HG02870 (cell line): ENCODE measurements around the gene MAPKAP1.
"Not testable (repeated sequence)": the region's sequence is repeated elsewhere in the genome, so short reads cannot be mapped to it uniquely, and the experiment has no call there.

Source experiments
- ATAC-seq: cut with Tn5 transposase; IDR thresholded peaks from one replicate; pipeline ENCODE4 v1.9.1; 2021; ENCODE audit warnings: mild to moderate bottlenecking, moderate library complexity; ENCODE audit not compliant: unreplicated experiment

MAPKAP1 gene

DNA sequence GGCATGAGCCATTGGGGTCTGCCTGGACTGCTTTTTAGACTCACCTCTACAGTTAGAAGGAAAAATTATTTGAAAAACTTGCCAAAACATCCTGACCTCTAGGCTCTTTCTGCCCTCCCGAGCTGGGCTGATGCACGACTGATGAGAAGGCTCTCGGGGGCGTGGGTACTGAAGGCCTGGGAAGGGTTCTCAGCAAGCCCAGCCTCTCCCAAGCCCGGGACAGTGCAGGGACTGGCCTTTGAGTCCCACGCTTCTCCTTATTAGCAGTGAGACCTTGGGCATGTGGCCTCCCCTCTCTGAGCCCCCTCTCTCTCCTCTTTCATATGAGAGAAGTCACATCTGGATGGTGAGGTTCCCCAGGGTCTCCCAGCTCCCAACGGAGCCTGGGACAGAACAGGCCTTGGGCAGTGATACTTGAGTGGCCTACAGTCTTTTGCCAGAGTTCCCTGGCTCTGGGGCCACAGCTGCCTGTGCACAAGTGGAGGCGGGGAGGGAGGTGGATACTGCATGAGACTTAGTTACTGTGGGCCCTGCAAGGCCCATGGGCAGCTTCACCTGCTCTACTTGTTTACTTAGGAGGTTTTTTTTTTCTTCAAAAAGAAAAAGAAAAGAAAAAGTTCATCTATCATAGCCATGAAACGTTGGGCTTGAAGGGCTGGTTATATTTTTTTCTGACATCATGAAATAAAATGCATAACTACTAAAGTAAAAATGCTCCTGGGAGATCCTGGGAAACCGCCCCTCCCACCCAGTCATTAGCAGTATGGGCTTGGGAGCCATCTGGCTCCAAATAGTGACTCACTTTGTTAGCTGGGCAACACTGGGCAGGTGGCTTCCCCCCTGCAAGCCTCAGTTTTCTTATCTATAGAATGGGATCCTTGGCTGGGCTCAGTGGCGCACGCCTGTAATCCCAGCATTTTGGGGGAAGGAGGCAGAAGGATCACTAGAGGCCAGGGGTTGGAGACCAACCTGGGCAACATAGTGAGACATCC lies 306.0 kb downstream of the MAPKAP1 start:
- ATAC-seq, result no peak

DNA sequence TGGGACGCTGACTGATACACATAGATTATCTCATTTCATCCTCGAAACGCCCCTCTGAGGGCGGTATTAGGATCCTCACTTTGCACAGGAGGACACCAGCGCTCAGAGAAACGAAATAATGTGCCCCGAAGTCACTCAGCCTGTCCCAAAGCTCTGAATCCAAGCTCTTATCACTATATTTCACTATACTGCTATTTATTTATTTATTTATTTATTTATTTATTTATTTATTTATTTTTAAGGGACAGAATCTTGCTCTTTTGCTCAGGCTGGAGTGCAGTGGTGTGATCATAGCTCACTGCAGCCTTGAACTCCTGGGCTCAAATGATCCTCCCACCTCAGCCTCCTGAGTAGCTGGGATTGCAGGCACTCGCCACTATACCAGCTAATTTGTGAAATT lies 306.8 kb downstream of the MAPKAP1 start:
- not testable (repeated sequence) for ATAC-seq

DNA sequence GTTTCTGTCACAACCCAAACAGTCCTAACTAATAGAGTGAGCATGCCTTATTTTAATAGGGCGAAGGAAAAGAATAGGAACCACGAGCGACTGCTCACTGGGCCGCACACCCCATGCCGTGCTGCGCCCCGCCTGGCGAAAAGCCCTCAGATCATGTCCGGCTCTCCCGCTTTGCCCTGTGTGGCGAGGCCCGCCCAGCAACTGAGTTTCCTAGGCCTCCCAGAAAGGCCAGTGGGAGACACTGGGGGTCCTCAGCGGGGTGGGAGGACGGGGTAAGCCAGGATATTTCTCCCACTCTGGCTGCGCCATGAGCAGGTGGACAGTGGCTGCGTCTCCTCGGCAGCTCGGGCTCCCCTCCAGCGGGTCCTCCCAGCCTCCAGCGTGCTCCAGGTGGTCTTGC lies 307.3 kb downstream of the MAPKAP1 start:
- no peak for ATAC-seq

DNA sequence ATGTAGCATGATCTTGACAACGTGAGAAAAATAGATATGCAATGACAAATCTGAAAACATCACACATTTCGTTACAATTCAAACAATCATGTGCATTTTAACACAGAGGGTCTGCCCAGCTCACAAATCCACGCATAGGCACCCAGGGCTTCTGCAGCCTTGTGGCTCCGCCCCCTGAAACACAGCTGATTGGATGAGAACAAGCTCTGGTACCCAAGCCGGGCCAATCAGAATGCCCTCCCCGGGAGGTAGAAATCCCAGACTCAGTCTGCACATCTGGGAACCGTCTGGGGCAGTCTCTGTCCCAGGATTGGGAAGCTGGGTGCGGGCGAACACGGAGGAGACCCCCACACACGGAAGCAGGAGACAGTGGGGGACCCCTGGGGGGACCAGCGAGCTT lies 307.8 kb downstream of the MAPKAP1 start:
- ATAC-seq, result no peak

DNA sequence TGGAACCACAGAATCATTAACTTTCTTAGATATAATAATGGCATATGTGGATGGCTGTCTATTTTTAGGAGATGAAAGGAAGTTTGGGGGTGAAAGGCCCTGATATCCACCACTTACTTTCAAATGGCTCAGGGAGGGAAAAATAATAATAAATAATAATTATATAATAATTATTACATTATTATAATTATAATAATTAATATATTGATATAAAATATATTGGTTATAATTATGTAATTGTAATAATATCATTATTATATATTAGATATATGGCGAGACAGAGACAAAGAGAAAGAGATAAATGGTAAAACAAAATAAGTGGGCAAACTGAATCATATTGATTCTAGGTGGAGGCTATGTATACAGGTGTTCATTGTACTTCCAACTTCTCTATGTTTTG lies 308.8 kb downstream of the MAPKAP1 start:
- no peak for ATAC-seq

DNA sequence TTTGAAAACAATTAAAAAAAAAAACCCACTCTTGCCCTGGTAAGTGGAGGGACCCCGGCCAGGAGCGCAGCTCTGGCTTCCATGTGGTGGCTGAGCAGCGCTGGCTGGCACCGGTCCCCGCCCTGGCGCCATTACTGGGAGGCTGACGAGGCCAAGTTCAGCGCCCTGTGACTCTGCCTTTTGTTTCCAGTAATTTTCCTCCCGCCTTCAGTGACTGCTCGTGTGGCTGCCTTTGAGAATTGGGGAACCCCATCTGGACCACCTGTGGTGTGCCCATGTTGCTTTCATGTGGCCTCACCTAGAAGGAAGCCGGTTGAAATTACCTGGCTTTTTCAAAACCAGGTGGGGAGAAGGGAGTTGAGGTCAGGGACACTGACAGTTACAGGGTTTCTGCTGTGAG lies 309.3 kb downstream of the MAPKAP1 start:
- ATAC-seq, result no peak

DNA sequence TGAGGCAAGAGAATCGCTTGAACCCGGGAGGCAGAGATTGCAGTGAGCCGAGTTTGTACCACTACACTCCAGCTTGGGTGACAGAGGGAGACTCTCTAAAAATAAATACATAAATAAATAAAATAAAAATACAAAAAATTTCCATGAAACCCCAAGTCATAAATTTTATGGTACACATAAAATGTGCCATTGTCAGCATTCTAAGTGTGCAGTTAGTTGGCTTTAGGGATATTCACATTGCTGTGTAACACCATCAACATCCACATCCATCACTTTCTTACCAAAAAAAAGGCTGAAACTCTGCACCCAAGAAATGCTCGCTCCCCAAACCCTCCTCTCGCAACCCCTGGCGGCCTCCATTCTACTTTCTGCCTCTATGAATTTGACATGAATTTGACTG lies 310.2 kb downstream of the MAPKAP1 start:
- ATAC-seq, result no peak

DNA sequence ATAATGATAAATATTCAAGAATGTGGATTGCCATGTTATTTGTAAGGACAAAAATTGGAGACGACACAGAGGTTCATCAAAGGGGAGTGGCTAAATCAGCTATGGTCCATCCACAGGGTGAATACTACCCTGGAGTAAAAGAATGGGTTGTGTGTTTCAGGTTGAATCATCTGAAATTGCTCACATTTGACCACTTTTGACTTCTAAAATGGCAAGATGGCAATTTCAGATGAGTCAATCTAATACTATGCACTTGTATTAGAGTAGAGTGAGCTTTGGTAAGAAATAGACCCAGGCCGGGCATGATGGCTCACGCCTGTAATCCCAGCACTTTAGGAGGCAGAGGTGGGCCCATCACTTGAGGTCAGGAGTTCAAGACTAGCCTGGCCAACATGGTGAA lies 313.6 kb downstream of the MAPKAP1 start:
- peak; percentile 54 for ATAC-seq

DNA sequence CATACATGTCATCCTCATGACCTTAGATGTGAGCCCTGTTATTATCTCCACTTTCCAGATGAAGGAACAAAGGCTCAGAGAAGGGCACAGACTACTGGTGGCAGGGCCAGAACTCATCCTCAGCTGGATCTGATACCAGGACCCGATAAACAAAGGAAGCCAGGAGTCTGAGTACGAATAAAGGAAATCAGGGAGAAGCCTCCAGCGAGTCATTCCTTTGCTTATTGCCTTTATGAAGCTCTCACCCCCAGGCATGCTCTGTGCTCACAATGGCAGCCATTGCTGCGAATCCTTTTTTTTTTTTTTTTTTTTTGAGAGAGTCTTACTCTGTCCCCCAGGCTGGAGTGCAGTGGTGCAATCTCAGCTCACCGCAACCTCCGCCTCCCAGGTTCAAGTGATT lies 315.3 kb downstream of the MAPKAP1 start:
- ATAC-seq, result no peak

DNA sequence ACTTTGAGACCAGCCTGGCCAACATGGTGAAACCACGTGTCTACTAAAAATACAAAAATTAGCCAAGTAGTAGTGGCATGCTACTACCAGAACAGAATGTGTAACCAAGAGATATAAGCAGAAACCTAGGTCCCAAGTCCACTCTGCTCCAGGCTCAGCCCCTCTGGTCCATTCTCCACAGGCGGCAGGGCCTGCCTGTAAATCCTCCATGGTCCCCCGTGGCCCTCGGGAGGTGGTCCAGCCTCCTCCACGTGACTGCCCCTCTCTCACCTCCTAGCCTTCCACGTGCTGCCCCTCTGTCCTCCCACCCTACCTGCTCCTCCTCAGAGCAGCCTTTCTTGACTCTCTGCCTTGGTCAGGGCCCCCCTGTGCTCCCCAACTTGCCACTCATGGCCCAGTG lies 318.0 kb downstream of the MAPKAP1 start:
- no peak for ATAC-seq

DNA sequence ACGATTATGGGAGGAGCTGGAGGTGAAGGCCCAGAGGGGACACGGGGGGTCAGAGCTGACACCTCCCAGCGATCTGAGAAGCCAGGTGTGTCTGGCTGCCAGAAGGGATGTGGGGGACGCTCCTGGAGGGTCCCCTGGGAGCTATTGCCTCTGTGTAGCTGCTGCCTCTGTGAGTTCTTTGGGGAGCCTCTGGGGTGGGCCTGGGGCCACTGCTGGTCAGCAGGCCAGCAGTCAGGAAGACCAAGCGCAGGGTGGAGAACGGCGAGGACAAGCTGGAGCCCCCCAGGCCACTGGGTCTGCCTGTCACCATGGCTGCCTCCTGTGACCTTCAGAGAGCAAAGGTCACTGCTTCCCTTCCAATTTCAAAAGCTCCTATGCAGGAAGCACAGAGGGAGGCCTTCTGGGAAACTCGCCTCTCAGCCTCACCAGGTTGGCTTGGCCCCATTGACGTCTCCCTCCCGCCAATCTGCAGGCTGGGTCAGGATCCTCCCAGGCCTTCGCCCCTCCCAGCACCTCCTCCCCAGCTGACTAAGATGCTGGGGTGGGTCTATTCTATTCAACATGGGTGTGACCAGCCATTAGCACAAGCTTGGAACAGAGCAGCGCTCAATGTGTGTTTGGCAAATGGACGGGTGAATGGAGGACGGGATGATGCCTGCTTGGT lies 319.0 kb downstream of the MAPKAP1 start:
- ATAC-seq, result no peak
